ENCODE results near the gene LEMD1.

DNA sequence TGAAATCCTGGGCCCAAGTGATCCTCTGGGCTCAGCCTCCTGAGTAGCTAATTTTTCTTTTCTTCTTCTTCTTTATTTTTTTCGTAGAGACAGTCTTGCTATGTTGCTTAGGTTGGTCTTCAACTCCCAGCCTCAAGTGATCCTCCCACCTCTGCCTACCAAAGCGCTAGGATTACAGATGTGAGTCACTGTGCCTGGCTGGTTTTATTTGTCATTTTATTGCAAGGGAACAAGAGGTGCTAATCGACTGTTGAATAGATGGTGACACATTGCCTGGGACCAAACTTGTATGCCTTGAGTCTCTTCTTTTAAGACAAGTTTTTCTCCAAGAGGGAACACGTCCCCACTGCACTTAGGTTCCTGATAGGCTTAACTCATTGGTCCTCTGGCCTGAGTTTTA lies 45.1 kb downstream of the LEMD1 start:
- TF ChIP-seq, protein P1, sequence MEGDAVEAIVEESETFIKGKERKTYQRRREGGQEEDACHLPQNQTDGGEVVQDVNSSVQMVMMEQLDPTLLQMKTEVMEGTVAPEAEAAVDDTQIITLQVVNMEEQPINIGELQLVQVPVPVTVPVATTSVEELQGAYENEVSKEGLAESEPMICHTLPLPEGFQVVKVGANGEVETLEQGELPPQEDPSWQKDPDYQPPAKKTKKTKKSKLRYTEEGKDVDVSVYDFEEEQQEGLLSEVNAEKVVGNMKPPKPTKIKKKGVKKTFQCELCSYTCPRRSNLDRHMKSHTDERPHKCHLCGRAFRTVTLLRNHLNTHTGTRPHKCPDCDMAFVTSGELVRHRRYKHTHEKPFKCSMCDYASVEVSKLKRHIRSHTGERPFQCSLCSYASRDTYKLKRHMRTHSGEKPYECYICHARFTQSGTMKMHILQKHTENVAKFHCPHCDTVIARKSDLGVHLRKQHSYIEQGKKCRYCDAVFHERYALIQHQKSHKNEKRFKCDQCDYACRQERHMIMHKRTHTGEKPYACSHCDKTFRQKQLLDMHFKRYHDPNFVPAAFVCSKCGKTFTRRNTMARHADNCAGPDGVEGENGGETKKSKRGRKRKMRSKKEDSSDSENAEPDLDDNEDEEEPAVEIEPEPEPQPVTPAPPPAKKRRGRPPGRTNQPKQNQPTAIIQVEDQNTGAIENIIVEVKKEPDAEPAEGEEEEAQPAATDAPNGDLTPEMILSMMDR (IDR thresholded peaks at IDR 0.05; ENCODE audit: low read length) = no peak
- TF ChIP-seq EZH2 (optimal IDR thresholded peaks at IDR 0.05; ENCODE audit: low read depth, low read length) = no peak
